Esophagus muscularis mucosa (tissue), 4 donors: ENCODE results near the gene WNT5B.

Experiments
- EP300 ChIP-seq: sonication (generic); formaldehyde crosslinking; IDR thresholded peaks from one replicate; pipeline ENCODE4 v1.6.1; 2017; ENCODE audit warnings: antibody characterized with exemption
- POLR2AphosphoS5 ChIP-seq, 2 donors: sonication (generic); formaldehyde crosslinking; IDR thresholded peaks; one replicate each; pipeline ENCODE4 v1.6.1; 2017; ENCODE audit warnings: antibody characterized with exemption in 2 of 2
- TF ChIP-seq, protein P1 (sequence below), 3 experiments: fragments of 200-600 bp in 2 of 3; fragments of 450-650 bp in 1 of 3; sonication (generic) in 2 of 3; IDR thresholded peaks; one replicate each; pipeline ENCODE4 v1.5.1; 2017 to 2019; ENCODE audit warnings: antibody characterized with exemption in 3 of 3, mild to moderate bottlenecking in 2 of 3, moderate library complexity in 1 of 3

DNA sequence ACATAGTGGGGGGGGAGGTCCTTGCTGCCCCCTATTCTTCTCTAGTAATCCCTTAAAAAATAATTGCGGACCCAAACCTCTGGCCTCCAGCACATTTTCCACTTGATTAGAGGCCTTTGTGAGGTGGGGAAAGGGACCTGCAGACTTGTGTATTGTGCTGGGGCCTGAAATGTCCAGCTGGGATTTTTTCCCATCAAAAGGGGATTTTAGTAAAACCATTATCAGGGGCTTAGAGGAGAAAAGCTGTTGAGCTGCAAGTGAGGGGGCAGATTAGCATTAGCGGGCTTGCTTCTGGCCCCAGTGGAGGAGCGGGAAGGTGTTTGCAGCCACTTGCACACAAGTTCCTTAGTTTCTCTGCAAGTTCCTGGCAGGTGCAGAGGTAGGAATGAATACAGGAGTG lies 48.5 kb upstream of the WNT5B start:
- TF ChIP-seq EP300 (no peak), POLR2AphosphoS5 (IDR thresholded peaks at IDR 0.05) (no peak)
- TF ChIP-seq, protein P1, sequence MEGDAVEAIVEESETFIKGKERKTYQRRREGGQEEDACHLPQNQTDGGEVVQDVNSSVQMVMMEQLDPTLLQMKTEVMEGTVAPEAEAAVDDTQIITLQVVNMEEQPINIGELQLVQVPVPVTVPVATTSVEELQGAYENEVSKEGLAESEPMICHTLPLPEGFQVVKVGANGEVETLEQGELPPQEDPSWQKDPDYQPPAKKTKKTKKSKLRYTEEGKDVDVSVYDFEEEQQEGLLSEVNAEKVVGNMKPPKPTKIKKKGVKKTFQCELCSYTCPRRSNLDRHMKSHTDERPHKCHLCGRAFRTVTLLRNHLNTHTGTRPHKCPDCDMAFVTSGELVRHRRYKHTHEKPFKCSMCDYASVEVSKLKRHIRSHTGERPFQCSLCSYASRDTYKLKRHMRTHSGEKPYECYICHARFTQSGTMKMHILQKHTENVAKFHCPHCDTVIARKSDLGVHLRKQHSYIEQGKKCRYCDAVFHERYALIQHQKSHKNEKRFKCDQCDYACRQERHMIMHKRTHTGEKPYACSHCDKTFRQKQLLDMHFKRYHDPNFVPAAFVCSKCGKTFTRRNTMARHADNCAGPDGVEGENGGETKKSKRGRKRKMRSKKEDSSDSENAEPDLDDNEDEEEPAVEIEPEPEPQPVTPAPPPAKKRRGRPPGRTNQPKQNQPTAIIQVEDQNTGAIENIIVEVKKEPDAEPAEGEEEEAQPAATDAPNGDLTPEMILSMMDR (IDR thresholded peaks at IDR 0.05): no peak
